NOMO-1 treated with dmso at 0.1 percent for 144 hours (cell line): ENCODE measurements around the gene MMADHC.

Experiments
- DNase-seq: peaks from one replicate; lab custom pipeline; 2025; ENCODE audit not compliant: unreplicated experiment; lab: John Stamatoyannopoulos, UW

The MMADHC gene

GRCh38 chr2:149559341-149560068 lies 28.1 kb downstream of the MMADHC start:
- DNase-seq = no peak

DNA sequence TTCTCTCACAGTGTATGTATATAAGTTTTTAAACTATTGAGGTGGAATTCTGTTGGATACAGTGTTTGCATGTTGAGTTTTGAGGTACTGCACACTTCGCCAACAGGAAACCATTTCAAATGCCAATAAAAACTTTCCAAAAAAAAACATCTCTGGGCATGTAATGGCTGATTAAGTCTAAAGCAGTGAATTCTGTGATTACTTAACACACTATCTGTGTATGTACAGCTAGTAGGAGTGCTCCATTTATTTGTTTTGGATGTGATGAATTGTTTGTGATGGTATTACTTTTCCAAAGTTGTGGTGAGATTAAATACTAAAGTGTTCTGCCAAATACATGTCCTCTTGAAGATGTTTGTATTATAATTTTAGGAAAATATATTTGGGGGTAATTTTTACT lies 31.1 kb downstream of the MMADHC start:
- no peak for DNase-seq

GRCh38 chr2:149552830-149553229 lies 34.7 kb downstream of the MMADHC start:
- DNase-seq = no peak

DNA sequence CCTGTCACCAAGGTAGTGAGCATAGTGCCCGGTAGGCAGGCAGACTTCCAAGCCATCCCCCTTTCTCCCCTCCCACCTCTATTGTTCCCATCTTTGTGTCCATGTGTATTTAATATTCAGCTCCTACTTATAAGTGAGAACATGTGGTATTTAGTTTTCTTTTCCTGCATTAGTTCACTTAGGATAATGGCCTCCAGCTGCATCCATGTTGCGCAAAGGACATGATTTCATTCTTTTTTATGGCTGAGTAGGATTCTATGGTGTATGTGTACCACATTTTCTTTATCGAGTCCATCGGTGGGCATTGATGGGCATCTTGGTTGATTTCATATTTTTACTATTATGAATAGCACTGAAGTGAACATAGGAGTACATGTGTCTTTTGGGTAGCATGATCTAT lies 35.3 kb downstream of the MMADHC start:
- no peak for DNase-seq

GRCh38 chr2:149544692-149545091 lies 42.9 kb downstream of the MMADHC start:
- DNase-seq = no peak

GRCh38 chr2:149543845-149544244 lies 43.7 kb downstream of the MMADHC start:
- no peak for DNase-seq

GRCh38 chr2:149540138-149540537 lies 47.4 kb downstream of the MMADHC start:
- DNase-seq = no peak

- DNase-seq = no peak
These were observed 49.3 kb downstream of the MMADHC start for GRCh38 chr2:149538138-149538833.

- no peak for DNase-seq
These were observed 50.4 kb downstream of the MMADHC start for GRCh38 chr2:149537092-149537726.

- no peak for DNase-seq
These were observed 50.9 kb downstream of the MMADHC start for GRCh38 chr2:149536649-149537048.

DNA sequence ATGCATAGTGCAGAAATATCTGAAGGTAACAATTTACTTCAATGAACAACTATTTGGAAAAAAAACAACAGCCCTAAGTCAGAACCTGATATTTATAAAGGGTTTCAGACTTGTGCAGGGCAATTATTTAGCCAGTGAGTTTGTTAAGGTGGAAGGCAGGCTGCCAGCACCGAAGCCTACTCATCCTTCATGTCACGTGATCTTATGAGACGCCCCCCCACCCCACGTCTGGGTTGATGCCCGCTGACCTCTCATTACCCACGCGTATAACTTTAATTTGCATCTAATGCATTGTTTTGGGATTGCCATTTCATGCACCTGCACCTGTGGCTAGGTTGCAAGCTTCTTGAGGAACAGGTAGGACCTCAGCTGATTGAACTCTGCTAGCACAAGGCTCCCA lies 52.9 kb downstream of the MMADHC start:
- no peak for DNase-seq

DNA sequence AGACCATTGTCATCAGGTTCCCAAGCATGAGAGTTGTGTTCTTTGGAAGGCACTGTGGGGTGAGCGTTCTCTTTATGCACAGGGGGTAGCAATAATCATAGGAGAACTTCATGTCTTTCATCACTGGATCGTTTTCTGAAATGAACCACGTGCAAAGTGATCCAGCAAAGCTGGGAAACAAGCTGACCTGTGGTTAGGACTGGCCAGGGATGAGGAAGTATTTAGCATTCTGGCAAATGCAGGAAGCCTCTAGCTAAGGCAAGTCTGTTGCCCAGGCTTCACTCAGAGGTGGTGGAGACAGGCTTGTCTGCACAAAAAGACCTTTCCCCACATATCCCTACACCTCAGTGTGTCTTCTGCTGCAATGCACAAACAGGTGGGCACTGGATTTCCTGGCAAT lies 58.6 kb downstream of the MMADHC start:
- DNase-seq = no peak

GRCh38 chr2:149527998-149528755 lies 59.4 kb downstream of the MMADHC start:
- no peak for DNase-seq

GRCh38 chr2:149526689-149527088 lies 60.9 kb downstream of the MMADHC start:
- no peak for DNase-seq

- DNase-seq = no peak
These were observed 62.3 kb downstream of the MMADHC start for GRCh38 chr2:149525323-149525722.
